HEK293T (cell line): ENCODE results near the gene PKM.

Source experiments
- FOXK2 ChIP-seq: fragments of 450-650 bp; IDR thresholded peaks from 2 replicates; pipeline ENCODE4 v1.6.1; 2016; ENCODE audit warnings: mild to moderate bottlenecking
- HDGF ChIP-seq: fragments of 450-650 bp; IDR thresholded peaks from 2 replicates; pipeline ENCODE4 v1.6.1; 2017; ENCODE audit warnings: antibody characterized with exemption, borderline replicate concordance
- LEF1 ChIP-seq: fragments of 450-650 bp; IDR thresholded peaks from 2 replicates; pipeline ENCODE4 v1.6.1; 2017; ENCODE audit warnings: mild to moderate bottlenecking, borderline replicate concordance

DNA sequence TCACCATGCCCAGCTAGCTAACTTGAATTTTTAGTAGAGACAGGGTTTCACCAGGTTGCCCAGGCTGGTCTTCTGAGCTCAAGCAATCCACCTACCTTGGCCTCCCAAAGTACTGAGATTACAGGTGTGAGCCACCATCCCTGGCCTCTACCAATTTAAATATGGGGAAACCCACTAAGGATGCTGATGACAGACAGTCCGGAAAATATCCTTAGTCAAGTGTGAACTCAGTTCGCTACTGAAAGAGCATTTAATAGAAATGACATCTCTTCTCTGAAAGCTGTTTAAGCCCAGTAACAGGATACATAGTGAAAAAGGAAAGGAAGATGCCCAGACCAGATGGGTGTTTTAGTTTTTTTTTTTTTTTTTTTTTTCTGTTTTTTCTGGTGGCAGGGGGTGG is 25.7 kb downstream of the PKM start:
- TF ChIP-seq LEF1, result no peak
- no peak for TF ChIP-seq FOXK2
- no peak for TF ChIP-seq HDGF
